ENCODE results near the gene THSD7A.

THSD7A gene

DNA sequence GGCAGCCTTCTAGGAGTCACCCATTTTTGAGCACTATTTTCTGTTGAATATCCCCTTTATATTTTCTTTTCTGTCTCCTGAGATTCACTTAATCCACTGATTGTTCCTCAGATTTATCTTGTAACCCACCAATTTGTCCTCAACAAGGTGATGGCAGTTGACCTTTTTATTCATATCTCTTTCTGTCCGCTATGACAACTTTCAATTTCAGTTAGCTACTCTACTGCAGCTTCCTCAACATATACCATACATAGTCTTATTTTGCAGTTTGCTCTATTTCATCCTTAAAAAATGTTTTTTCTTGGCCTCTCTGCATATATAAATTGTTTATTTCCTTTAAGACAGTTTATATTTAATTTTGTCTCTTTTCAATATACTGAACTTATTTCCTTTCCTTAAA lies 101.3 kb downstream of the THSD7A start:
- no peak for DNase-seq (ENCODE audit: low read depth)
- no peak overlapping the region for H3K4me3 ChIP-seq (ENCODE audit: low read depth, low read length)
- TF ChIP-seq, protein P1, sequence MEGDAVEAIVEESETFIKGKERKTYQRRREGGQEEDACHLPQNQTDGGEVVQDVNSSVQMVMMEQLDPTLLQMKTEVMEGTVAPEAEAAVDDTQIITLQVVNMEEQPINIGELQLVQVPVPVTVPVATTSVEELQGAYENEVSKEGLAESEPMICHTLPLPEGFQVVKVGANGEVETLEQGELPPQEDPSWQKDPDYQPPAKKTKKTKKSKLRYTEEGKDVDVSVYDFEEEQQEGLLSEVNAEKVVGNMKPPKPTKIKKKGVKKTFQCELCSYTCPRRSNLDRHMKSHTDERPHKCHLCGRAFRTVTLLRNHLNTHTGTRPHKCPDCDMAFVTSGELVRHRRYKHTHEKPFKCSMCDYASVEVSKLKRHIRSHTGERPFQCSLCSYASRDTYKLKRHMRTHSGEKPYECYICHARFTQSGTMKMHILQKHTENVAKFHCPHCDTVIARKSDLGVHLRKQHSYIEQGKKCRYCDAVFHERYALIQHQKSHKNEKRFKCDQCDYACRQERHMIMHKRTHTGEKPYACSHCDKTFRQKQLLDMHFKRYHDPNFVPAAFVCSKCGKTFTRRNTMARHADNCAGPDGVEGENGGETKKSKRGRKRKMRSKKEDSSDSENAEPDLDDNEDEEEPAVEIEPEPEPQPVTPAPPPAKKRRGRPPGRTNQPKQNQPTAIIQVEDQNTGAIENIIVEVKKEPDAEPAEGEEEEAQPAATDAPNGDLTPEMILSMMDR (IDR thresholded peaks at IDR 0.05; ENCODE audit: insufficient read depth, low read depth, low read length, missing control alignments) = no peak

DNA sequence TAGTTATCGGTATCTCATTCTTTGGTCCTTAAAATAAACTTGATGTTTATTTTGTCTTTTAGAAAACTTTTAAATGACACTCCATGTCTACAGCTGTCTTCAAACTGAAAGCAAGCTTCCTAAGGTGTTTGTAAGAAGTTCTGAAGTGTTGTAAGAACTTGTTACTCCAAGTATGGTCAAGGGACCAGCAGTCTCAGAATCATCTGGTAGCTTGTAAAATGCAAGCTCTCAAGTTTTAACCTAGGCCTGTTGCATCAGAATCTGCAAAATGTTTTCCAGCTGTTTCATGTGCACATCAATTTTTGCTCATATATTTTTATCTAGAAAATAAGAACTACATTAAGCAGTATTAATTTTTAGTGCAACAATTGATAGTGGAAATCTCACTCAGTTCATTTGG lies 104.1 kb downstream of the THSD7A start:
- no peak overlapping the region for H3K4me3 ChIP-seq (ENCODE audit: low read depth, low read length)
- TF ChIP-seq, protein P1 (IDR thresholded peaks at IDR 0.05; ENCODE audit: insufficient read depth, low read depth, low read length, missing control alignments) = no peak
- no peak for DNase-seq (ENCODE audit: low read depth)

DNA sequence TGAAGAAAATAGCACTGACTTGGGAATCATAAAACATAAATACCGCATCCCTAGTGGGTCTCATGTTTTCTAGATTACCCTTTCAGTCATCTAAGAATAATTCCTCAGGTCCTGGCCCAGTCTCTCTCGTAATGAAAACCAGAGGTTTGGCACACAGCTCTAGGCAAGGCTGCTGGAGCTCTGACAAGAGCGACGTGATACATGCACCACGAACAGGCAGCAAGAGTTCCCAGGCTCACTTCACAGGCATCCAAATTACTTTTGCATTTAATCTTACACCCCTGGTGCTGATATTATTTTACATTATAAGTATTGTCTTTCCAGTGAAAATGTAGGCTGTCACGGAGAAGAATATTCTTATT lies 105.2 kb downstream of the THSD7A start:
- TF ChIP-seq, protein P1 (IDR thresholded peaks at IDR 0.05; ENCODE audit: insufficient read depth, low read depth, low read length, missing control alignments) = no peak
- H3K4me3 ChIP-seq (ENCODE audit: low read depth, low read length) = no peak overlapping the region
- no peak for DNase-seq (ENCODE audit: low read depth)

DNA sequence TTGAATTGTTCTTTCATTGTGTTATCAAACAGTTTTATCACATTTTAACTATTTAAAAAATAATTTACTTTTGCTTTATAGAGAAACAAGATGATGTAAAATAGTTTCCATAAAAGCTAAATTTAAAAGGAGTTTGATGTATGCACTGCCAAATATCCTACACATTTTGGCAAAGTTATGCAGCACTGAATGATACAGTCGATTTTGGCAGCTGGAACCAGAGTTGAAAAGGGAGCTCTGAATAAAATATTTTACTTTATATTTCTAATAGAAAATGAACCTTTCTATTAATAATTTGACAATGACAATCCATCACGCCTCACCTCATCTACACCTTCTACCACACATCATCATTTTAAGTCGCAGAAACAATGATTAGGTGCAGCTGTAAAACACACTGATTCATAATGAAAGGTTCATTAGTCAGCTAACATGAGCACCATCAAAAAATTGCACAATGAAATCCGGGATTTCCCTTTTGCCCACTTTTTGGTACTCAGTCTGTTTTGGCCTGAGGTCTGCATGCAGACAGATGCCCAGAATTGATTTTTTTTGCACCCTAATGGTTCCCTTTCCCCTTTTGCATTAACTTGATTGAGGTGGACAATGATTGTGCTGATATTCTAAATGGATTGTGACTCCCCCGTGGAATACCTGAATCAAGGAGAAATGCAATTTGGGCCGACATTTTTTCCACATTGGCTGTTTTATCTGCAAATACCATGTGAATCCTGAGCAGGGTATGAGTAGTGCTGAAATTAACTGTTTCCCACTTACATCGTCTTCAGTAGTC lies 105.8 kb downstream of the THSD7A start:
- no peak overlapping the region for H3K4me3 ChIP-seq (ENCODE audit: low read depth, low read length)
- TF ChIP-seq, protein P1 (IDR thresholded peaks at IDR 0.05; ENCODE audit: insufficient read depth, low read depth, low read length, missing control alignments) = no peak
- peak; percentile 7 for DNase-seq (ENCODE audit: low read depth)

DNA sequence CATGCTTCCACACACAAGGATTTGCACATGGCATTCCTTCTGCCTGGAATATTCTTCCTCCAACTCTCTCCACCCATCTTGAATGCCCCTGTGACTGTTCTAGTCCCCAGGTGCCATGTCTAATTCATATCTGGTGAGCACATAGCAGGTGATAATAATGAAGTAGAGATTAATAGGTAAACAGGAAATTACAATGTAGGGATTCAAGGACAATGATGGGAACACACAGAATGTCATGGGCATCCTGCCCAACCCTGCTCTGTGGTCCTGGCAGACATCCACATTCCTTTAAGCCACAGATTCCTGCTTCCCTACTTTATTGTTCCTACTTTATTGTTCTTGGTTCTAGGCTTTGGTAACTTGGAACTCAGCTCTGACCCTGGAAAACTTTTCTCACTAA lies 115.8 kb downstream of the THSD7A start:
- TF ChIP-seq, protein P1 (IDR thresholded peaks at IDR 0.05; ENCODE audit: insufficient read depth, low read depth, low read length, missing control alignments) = no peak
- H3K4me3 ChIP-seq (ENCODE audit: low read depth, low read length) = no peak overlapping the region
- DNase-seq (ENCODE audit: low read depth) = no peak

DNA sequence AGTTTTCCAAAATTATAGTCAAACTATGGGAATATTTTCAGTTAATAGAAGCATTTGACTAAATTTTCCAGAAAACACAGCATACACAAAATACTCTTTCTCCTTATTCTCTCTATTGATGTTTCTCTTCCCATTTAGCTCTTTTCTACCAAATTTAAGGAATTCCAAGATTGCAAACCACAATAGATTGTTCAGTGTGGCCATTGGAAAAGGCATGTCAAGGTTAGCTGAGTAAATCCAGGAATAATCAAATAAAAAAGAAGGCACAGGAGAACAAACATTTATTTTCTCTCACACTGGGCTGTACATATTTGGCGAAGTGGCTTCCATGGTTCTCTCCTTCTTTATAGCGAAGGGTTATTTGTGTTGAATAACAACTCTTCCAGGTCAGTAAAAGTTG lies 117.3 kb downstream of the THSD7A start:
- DNase-seq (ENCODE audit: low read depth) = no peak
- TF ChIP-seq, protein P1 (IDR thresholded peaks at IDR 0.05; ENCODE audit: insufficient read depth, low read depth, low read length, missing control alignments) = no peak
- H3K4me3 ChIP-seq (ENCODE audit: low read depth, low read length) = no peak overlapping the region

DNA sequence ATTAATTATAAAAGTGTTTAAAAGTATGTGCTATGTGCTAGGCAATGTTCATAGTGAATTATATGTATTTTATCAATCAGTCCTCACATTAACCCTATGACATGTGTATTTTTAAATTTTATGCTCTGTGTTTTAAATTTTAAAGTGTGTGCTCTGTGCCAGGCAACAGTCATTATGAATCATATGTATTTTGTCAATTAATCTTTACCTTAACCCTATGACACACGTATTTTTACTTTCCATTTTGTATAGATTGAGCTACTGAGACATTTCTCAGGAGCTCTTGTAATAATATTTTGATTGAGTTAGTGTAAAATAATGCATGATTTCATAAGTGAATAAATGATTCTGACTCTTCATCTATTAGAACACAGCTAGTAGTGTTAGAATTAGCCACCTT lies 117.8 kb downstream of the THSD7A start:
- H3K4me3 ChIP-seq (ENCODE audit: low read depth, low read length) = no peak overlapping the region
- no peak for DNase-seq (ENCODE audit: low read depth)
- TF ChIP-seq, protein P1 (IDR thresholded peaks at IDR 0.05; ENCODE audit: insufficient read depth, low read depth, low read length, missing control alignments) = no peak

All from GM12865 (cell line).